ENCODE results near the gene C7orf25. TPM values are rescaled to one million over a fixed set of nuclear protein-coding genes. Genes with fewer than 3 reads are reported as not detected.
A peak's percentile ranks its signal among the peaks of the same experiment; 100 is the strongest.

The C7orf25 gene
- total RNA-seq, 1 experiment from 2014 or later = 5.5 TPM

GRCh38 chr7:42877862-42878261 lies 34.0 kb downstream of the C7orf25 start (continued):
- TF ChIP-seq, protein P1, sequence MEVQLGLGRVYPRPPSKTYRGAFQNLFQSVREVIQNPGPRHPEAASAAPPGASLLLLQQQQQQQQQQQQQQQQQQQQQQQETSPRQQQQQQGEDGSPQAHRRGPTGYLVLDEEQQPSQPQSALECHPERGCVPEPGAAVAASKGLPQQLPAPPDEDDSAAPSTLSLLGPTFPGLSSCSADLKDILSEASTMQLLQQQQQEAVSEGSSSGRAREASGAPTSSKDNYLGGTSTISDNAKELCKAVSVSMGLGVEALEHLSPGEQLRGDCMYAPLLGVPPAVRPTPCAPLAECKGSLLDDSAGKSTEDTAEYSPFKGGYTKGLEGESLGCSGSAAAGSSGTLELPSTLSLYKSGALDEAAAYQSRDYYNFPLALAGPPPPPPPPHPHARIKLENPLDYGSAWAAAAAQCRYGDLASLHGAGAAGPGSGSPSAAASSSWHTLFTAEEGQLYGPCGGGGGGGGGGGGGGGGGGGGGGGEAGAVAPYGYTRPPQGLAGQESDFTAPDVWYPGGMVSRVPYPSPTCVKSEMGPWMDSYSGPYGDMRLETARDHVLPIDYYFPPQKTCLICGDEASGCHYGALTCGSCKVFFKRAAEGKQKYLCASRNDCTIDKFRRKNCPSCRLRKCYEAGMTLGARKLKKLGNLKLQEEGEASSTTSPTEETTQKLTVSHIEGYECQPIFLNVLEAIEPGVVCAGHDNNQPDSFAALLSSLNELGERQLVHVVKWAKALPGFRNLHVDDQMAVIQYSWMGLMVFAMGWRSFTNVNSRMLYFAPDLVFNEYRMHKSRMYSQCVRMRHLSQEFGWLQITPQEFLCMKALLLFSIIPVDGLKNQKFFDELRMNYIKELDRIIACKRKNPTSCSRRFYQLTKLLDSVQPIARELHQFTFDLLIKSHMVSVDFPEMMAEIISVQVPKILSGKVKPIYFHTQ (CRISPR knock-in tag; IDR thresholded peaks at IDR 0.05) = no peak
- TF ChIP-seq MXD4 (CRISPR knock-in tag; IDR thresholded peaks at IDR 0.05; ENCODE audit: borderline replicate concordance) (no peak), AFF4 (CRISPR knock-in tag; IDR thresholded peaks at IDR 0.05; ENCODE audit: borderline replicate concordance) (no peak), MLX (CRISPR knock-in tag; IDR thresholded peaks at IDR 0.05) (no peak), CBFB (CRISPR knock-in tag; IDR thresholded peaks at IDR 0.05; ENCODE audit: low read depth) (no peak), ZNF317 (CRISPR knock-in tag; IDR thresholded peaks at IDR 0.05; ENCODE audit: borderline replicate concordance, low read depth) (no peak), E2F1 (CRISPR knock-in tag; IDR thresholded peaks at IDR 0.05) (no peak), ZNF416 (CRISPR knock-in tag; IDR thresholded peaks at IDR 0.05) (no peak)
- TF ChIP-seq, protein P2, sequence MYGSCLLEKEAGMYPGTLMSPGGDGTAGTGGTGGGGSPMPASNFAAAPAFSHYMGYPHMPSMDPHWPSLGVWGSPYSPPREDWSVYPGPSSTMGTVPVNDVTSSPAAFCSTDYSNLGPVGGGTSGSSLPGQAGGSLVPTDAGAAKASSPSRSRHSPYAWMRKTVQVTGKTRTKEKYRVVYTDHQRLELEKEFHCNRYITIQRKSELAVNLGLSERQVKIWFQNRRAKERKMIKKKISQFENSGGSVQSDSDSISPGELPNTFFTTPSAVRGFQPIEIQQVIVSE (CRISPR knock-in tag; IDR thresholded peaks at IDR 0.05; ENCODE audit: borderline replicate concordance) = no peak

- Mint-ChIP-seq H3K27ac (peak overlapping the region; percentile 84), H3K27me3 (ENCODE audit: low read depth) (no peaks in the 10 kb centered on the region), H3K4me1 (peaks cover 54% of the 10 kb centered on the region), H3K4me3 (no peak overlapping the region), H3K36me3 (peaks cover 47% of the 10 kb centered on the region), H3K9me3 (peaks cover 38% of the 10 kb centered on the region)
- peak; percentile 97 for ATAC-seq
- DNase-seq (ENCODE audit: low spot score) = peak; percentile 74
- ChIA-PET CTCF (interaction anchor here (0.5 to 2.3 kb wide), 27 partner anchors 8 to 936 kb away, joined by 3 to 22 read pairs (median 4); partner anchors contain the start of gene C7orf25), POLR2A (interaction anchor here (0.6 kb wide), 1 partner anchor 96 kb away, joined by 3 read pairs; no protein-coding TSS in a partner anchor)
- TF ChIP-seq CBFB (CRISPR knock-in tag; IDR thresholded peaks at IDR 0.05; ENCODE audit: low read depth) (no peak), CTCF (IDR thresholded peaks at IDR 0.05) (peak; percentile 78), NFYB (CRISPR knock-in tag; conservative IDR thresholded peaks at IDR 0.05; ENCODE audit: low read depth) (no peak)
Observed at GRCh38 chr7:42876182-42877068, 35.4 kb downstream of the C7orf25 start.
